NCI-H128 (cell line): Measurements from ENCODE around the gene MYO1H.
"Not testable (repeated sequence)": the region's sequence is repeated elsewhere in the genome, so short reads cannot be mapped to it uniquely, and the experiment has no call there.

Source experiments
- DNase-seq: peaks from one replicate; lab custom pipeline; 2025; ENCODE audit not compliant: unreplicated experiment; lab: John Stamatoyannopoulos, UW

The MYO1H gene

GRCh38 chr12:109418848-109419480, 71.3 kb downstream of the MYO1H start:
- no peak for DNase-seq

GRCh38 chr12:109421355-109422087, 73.8 kb downstream of the MYO1H start:
- DNase-seq: no peak

GRCh38 chr12:109422251-109422650, 74.6 kb downstream of the MYO1H start:
- DNase-seq: no peak

GRCh38 chr12:109423392-109423791, 75.7 kb downstream of the MYO1H start:
- no peak for DNase-seq

GRCh38 chr12:109428037-109428629, 80.4 kb downstream of the MYO1H start:
- DNase-seq: no peak

GRCh38 chr12:109428804-109429203, 81.1 kb downstream of the MYO1H start:
- not testable (repeated sequence) for DNase-seq

- no peak for DNase-seq
Observed at GRCh38 chr12:109430244-109430643, 82.5 kb downstream of the MYO1H start.

GRCh38 chr12:109432431-109432830, 84.7 kb downstream of the MYO1H start:
- no peak for DNase-seq

- DNase-seq: peak; percentile 32
Observed at GRCh38 chr12:109432842-109433304, 85.2 kb downstream of the MYO1H start.

GRCh38 chr12:109433618-109434017, 85.9 kb downstream of the MYO1H start:
- DNase-seq: no peak

GRCh38 chr12:109434582-109434981, 86.9 kb downstream of the MYO1H start:
- DNase-seq: no peak

GRCh38 chr12:109435428-109436187, 87.9 kb downstream of the MYO1H start:
- no peak for DNase-seq

GRCh38 chr12:109436188-109436560, 88.5 kb downstream of the MYO1H start:
- DNase-seq: no peak

GRCh38 chr12:109439181-109439580, 91.5 kb downstream of the MYO1H start:
- DNase-seq: no peak

- not testable (repeated sequence) for DNase-seq
Observed at GRCh38 chr12:109439951-109440350, 92.3 kb downstream of the MYO1H start.

GRCh38 chr12:109440851-109441490, 93.3 kb downstream of the MYO1H start:
- DNase-seq: peak; percentile 17

GRCh38 chr12:109443794-109444193, 96.1 kb downstream of the MYO1H start:
- no peak for DNase-seq

GRCh38 chr12:109444259-109444658, 96.6 kb downstream of the MYO1H start:
- no peak for DNase-seq

- no peak for DNase-seq
Observed at GRCh38 chr12:109445191-109445609, 97.5 kb downstream of the MYO1H start.

- no peak for DNase-seq
Observed at GRCh38 chr12:109446869-109447268, 99.2 kb downstream of the MYO1H start.

GRCh38 chr12:109447482-109447881, 99.8 kb downstream of the MYO1H start:
- no peak for DNase-seq
